Hematopoietic multipotent progenitor cell (in vitro differentiated cells): ENCODE data around the gene RPS6KL1. TPM values are rescaled to one million over a fixed set of nuclear protein-coding genes. Genes with fewer than 3 reads are reported as not detected.
A peak's percentile ranks its signal among the peaks of the same experiment; 100 is the strongest.

Experiments
- DNase-seq, 3 donors: peaks; one replicate each; pipeline ENCODE4 v3.0.0-alpha.2; 2011 to 2015; ENCODE audit warnings: low read depth in 2 of 3, low spot score in 2 of 3
- total RNA-seq: library from RNA; depleted of rRNA; stranded (reverse); fragments of >200 nt; gene quantifications from one replicate; pipeline ENCODE4 v1.2.3, GENCODE V29; 2012

RPS6KL1 gene
- total RNA-seq, 1 donor, result 8.3 TPM

GRCh38 chr14:74896400-74896799, 26.7 kb downstream of the RPS6KL1 start:
- DNase-seq, result no peak

- DNase-seq, result peak in 1 of 3 donors; percentile 32
Observed at GRCh38 chr14:74893614-74894091, 29.4 kb downstream of the RPS6KL1 start.

DNA sequence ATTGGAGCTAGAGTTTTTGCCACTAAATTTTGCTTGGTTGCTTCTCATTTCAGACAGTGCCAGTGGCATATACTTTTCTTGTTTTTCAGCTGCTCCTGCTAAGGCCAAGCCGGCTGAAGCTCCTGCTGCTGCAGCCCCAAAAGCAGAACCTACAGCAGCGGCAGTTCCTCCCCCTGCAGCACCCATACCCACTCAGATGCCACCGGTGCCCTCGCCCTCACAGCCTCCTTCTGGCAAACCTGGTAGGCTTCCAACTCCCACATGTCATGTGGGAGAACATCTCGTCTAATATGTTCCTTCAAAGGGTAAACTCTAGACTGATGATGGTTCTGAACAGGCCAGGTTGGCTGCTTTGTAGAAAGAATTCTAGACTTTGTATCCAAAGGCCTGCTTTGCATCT, 30.3 kb downstream of the RPS6KL1 start:
- peak in 1 of 3 donors; percentile 47 for DNase-seq

GRCh38 chr14:74891870-74892269, 31.2 kb downstream of the RPS6KL1 start:
- no peak for DNase-seq

GRCh38 chr14:74890262-74890661, 32.8 kb downstream of the RPS6KL1 start:
- DNase-seq, result no peak

GRCh38 chr14:74888164-74889158, 34.6 kb downstream of the RPS6KL1 start:
- peak in 1 of 3 donors; percentile 27 for DNase-seq

- DNase-seq, result no peak
Observed at GRCh38 chr14:74886001-74886400, 37.1 kb downstream of the RPS6KL1 start.

- DNase-seq, result peak in 2 of 3 donors; percentile 39 to 68
Observed at GRCh38 chr14:74882103-74882920, 40.7 kb downstream of the RPS6KL1 start.

DNA sequence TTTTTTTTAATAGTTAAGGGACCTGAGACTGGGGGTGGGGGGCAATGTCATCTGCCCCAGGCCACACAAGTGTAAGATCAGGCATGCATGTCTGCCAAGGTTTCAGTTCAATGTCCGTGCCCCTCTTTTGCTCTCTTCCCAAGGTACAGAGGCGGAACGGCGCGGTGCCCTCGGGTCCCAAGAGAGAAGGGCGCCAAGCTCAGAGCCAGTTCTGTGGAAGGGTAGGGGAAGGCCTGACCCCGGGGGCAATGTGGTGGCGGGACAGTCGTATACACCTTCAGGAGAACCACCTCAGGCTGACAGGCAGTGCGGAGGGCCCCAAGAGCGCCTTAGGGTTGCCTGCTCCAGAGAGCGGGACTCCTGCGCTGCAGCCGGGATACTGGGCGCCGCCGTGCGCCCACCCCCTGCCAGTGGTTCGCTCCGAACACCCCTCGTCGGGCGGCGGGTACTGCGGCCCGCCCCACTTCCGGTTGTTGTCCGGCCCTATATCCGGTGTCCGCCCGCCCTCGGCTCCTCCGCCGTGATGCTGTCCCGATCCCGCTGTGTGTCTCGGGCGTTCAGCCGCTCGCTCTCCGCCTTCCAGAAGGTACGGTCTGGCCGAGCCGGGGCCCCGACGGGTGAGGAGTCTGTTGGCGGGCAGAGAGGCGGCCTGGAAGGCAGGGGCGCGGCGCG, 41.5 kb downstream of the RPS6KL1 start, which contains the start of gene DLST:
Gene DLST (plus strand): TSS at position 486 of the 672 bp plus-strand sequence. CDS start 38 bp downstream, at position 524.
- peak; percentile 71 to 84 (median 82) for DNase-seq

DNA sequence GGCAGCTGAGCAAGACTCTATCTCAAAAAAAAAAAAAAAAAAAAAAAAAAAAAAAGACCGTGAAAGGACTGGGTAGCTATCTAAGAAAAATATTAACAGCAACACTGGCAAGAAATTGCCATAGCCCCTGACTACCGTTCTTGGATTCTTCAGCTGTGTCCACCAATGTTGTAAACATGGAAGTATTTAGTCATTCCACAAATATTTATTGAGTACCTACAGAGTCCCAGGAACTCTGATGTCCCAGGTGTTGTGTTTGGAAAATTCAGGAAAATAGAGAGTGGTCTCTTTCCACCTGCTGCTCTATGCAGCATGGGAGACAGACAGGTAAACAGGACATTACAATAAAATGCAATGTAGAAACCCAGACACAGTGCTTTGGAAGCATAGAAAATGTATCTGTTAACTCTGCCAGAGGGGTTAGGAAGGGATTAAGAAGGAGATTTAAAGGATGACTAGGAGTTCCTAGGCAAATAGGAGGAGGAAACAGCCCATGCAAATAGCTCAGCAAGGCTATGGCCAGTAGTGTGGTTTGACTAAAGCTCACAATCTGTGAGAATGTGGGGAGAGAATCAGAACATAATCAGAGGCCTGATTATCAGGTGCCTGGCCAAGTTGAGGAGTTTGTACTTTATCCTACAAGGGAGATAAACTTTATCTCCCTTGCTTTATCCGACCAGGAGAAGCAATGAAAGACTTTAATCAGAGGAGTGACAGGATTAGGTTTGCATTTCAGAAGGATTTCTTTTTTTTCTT, 43.5 kb downstream of the RPS6KL1 start:
- DNase-seq, result no peak

GRCh38 chr14:74875941-74876913, 46.8 kb downstream of the RPS6KL1 start, which contains the start of gene PROX2:
TSS of gene PROX2 (minus strand) at chr14:74876145. CDS start at chr14:74863834, 12,311 bp downstream.
- DNase-seq, result peak in 2 of 3 donors; percentile 56 to 77

DNA sequence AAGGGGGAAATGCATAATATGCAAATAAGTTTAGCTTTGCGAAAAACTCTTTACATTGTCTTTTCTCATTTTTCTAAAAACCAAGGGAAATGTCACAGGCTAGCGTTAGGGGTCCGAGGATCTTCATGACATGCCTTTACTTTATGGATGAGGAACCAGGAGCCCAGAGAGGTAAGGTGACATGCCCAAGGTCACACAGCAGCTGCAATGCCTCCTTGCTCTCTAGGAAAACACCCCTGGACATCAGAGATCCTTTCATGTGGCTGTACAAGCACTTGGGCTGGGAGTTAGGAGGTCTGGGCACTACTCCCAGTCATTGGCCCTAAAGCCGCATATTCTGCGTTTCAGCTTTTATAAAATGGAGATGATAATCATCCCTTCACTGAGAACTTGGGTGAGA, 47.9 kb downstream of the RPS6KL1 start:
- DNase-seq, result no peak

DNA sequence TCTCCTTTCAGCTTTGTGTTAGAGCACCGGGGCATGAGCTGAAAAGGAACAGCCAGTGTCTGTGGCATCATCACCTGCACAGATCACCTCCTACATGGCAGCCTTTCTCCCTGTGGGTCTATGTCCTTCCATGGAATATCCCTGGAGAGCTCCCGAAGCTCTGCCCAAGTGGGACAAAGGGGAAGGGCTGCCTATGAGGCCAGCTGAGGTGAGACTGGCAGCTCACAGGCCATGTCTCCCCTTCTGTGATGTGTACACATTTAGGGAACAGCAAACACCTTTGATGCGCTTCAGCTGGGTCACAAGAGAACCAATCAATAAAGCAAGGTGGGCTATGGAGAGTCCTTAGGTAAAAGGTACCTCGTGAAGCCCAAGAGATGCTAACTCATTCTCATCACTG, 51.2 kb downstream of the RPS6KL1 start:
- no peak for DNase-seq

DNA sequence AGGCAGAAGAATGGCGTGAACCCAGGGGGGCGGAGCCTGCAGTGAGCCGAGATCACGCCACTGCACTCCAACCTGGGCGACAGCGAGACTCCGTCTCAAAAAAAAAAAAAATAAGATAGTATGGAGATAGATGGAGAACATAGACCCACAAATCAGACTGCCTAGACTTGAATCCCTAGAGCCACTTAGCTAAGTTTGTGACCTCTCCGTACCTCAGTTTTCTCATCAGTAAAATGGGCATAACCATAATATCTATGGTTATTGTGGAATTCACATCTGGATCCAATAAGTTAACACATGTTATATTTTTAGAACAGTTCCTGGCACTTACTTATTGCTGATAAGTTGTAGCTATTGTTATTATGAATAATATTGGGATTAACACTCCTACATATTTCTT, 54.3 kb downstream of the RPS6KL1 start:
- DNase-seq, result no peak

DNA sequence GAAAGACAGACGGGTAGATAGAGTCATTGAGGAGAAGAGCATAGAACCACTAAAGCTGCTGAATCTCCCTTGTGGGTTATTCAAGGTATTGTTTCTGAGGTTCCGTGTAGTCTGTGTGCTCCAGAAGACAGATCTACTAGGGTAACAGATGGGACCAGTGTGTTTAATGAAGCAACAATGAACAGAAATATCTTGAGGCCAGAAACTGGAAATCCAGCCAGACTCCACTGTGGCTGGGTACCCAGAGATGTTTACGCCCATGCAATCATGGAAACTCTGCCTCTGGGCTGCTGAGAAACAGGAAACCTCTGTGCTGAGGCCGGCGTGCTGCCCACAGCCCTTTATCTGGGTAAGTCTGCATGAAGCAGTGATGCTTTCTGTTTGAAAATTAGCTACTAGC, 55.4 kb downstream of the RPS6KL1 start:
- DNase-seq, result peak in 2 of 3 donors; percentile 53 to 85

- no peak for DNase-seq
Observed at GRCh38 chr14:74866708-74867389, 56.2 kb downstream of the RPS6KL1 start.

- no peak for DNase-seq
Observed at GRCh38 chr14:74865156-74865555, 57.9 kb downstream of the RPS6KL1 start.

DNA sequence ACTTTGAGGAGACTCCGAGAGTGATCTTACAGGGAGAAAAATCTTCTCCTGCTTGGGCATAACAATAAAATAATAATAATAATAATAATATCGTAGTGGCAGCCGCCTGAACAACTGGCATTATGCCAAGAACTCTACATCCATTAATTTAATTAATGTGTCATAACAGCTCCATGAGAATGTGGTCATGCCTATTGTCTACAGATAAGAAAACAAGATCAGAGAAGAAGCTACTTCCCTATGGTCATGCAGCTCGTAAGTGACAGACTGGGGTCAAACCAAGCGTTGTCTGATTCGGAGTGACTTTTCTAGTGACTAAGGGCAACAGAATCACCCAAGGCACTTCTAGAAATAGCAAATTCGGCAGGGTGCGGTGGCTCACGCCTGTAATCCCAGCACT, 58.9 kb downstream of the RPS6KL1 start:
- DNase-seq, result peak in 1 of 3 donors; percentile 28
